HL-60/S4 treated with phorbol 12-myristate 13-acetate at 8.2 ng/mL for 4 days and 3 days (cell line): ENCODE measurements around the gene RAP2C.

Experiments
- in situ Hi-C: fragments of 300-500 bp; cut with MboI; formaldehyde crosslinking; loops from 2 replicates; pipeline ENCODE4 v1.15.0; 2022; ENCODE audit warnings: low sequenced_read_pairs

Gene RAP2C

GRCh38 chrX:132219343-132219768 lies at the start of gene RAP2C:
RAP2C (minus strand) TSS chrX:132219447; CDS start chrX:132217268, 2,179 bp downstream.
- in situ Hi-C loops = loop anchor here (25.0 kb wide), 2 partner anchors 132 to 382 kb away; no protein-coding TSS in a partner anchor

- in situ Hi-C loops = no loop called here
Measured at GRCh38 chrX:132267392-132267791, 48.1 kb upstream of the RAP2C start.

GRCh38 chrX:132266583-132267355 lies 47.5 kb upstream of the RAP2C start:
- in situ Hi-C loops = no loop called here

GRCh38 chrX:132263127-132263526 lies 43.9 kb upstream of the RAP2C start:
- in situ Hi-C loops = no loop called here

GRCh38 chrX:132258509-132258908 lies 39.3 kb upstream of the RAP2C start:
- in situ Hi-C loops = no loop called here

- in situ Hi-C loops = no loop called here
Measured at GRCh38 chrX:132257116-132257515, 37.9 kb upstream of the RAP2C start.

- in situ Hi-C loops = no loop called here
Measured at GRCh38 chrX:132236121-132236520, 16.9 kb upstream of the RAP2C start.

DNA sequence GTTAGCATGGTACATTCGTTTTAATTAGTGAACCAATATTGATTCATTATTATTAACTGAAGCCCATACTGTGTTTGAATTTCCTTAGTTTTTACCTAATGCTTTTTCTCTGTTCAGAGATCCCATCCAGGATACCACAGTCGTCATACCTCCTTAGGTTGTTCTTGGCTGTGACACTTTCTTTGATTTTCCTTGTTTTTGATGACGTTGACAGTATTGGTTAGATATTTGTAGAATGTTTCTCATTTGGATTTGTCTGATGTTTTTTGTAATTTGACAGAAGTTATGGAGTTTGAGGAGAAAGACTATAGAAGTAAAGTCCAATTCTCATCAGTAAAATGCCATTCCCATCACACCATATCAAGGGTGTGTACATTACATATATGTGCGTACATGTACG lies 16.2 kb upstream of the RAP2C start:
- in situ Hi-C loops = no loop called here

- in situ Hi-C loops = no loop called here
Measured at GRCh38 chrX:132231587-132231986, 12.3 kb upstream of the RAP2C start.

- in situ Hi-C loops = no loop called here
Measured at GRCh38 chrX:132227383-132228112, 8.3 kb upstream of the RAP2C start.

DNA sequence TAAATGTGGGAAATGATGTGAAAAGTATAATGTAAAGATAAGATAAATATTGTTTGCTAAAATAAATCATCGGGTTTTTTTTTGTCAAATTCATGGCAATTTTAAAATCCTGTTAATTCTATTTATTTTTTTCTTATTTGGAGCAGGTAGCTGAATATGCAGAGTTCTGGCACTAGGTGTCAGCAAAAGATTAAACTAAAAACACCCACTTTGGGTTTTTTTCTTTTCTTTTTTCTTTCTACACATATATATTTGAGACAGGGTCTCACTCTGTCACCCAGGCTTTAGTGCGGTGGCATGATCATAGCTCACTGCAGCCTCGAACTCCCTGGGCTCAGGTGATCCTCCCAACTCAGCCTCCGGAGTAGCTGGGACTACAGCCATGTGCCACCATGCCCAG lies 6.9 kb upstream of the RAP2C start:
- in situ Hi-C loops = no loop called here

- in situ Hi-C loops = loop anchor here (25.0 kb wide), 2 partner anchors 131 to 381 kb away; no protein-coding TSS in a partner anchor
Measured at GRCh38 chrX:132218100-132218812, 991 bp downstream of the RAP2C start.

DNA sequence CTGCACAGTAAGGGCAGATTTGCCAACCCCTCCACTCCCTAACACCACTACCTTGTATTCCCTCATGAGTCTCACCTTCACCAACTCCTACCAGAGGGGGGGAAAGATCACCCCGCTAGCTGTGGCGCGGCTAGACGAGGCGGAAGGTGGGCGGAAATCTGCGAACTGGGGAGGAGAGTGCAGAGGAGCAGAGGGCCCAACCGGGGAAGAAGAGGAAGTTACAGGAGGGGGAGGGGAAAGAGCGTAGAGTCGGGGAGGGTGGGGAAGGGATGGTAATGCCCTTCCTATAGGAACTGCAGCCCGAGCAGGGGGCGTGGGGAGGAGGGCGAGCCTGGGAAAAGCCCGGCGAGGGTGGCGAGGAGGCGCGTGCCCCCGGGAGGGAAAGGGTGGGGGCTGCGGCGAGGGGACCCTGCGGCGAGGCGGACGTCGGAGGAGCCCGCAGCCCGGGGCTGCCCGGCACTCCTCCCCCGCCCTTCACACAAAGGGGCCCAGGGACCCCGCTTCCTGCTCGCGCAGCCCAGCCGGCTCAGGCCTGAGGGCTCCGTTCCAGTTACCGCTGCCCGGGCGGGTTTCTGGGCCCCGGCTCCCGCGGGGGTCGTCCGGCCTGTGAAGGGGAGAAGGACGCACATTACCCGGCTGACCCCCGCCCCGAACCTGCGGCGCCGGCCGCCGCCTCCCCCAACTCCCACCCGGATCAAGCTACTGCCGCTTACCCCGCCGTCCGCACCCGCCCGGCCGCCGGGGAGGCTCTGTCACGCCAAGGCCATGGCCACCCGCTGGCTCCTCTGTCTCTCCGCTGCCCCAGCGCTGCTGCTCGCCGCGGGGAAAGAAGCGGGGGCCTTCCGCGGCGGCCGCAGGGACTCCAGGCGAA lies 1.8 kb downstream of the RAP2C start:
- in situ Hi-C loops = loop anchor here (25.0 kb wide), 2 partner anchors 130 to 380 kb away; no protein-coding TSS in a partner anchor

- in situ Hi-C loops = loop anchor here (25.0 kb wide), 2 partner anchors 130 to 380 kb away; no protein-coding TSS in a partner anchor
Measured at GRCh38 chrX:132216806-132217202, 2.4 kb downstream of the RAP2C start.

DNA sequence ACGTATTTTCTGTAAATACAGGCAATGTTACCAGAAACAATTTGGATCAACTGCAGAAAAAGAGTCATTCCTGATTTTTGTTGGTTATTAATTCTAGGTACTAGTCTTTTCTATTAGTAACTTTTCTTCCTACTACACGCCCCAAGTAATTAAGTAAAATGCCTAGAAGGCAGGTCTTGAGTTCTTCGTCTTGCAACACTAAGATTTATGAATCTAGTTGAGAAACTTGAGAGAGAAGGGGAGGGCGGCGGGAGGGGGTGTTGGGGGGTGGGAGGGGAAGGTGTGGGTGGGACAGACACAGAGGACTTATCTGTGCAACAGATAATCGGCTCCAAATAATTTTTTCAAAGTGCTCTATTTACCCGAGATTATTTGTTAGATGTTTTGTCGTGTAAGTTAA lies 3.0 kb downstream of the RAP2C start:
- in situ Hi-C loops = loop anchor here (25.0 kb wide), 2 partner anchors 129 to 379 kb away; no protein-coding TSS in a partner anchor

DNA sequence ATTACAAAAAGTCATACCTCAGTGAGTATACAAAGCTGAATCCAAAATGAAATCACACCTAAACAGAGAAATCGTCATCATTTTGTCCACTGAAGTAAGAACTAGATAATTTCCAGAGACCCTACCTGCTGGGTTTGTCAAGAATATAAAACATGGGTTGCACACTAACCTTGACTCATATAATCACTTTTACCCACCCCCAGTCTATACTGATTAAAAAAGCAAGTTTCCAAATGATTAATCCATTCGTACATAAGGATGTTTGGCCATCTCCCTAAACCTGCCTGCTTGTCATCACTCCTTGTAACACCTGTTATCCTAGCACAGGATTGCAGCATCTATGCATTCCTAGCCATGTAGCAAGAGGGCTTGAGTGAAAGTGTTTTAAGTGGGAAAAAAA lies 4.7 kb downstream of the RAP2C start:
- in situ Hi-C loops = loop anchor here (25.0 kb wide), 2 partner anchors 127 to 377 kb away; no protein-coding TSS in a partner anchor

- in situ Hi-C loops = loop anchor here (25.0 kb wide), 2 partner anchors 122 to 372 kb away; no protein-coding TSS in a partner anchor
Measured at GRCh38 chrX:132209527-132209926, 9.7 kb downstream of the RAP2C start.

GRCh38 chrX:132208422-132208821 lies 10.8 kb downstream of the RAP2C start:
- in situ Hi-C loops = loop anchor here (25.0 kb wide), 2 partner anchors 121 to 371 kb away; no protein-coding TSS in a partner anchor

DNA sequence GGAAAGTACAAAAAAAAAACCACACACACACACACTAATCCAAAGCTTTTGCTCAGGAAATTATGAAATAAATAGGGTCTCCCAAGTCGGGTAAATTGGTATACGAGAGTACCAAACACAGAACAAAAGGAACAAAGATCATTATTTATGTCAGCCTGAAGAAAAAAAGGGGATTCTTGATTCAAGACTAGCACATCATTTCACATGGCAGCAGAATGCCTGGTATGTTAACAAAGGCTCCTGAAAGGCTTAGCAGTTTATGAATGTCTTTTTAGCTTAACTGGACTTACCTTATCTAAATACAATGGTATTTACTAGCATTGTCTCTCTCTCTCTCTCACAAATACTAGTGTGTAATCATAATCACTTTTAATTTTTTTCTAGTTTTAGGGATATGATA lies 11.3 kb downstream of the RAP2C start:
- in situ Hi-C loops = loop anchor here (25.0 kb wide), 2 partner anchors 121 to 371 kb away; no protein-coding TSS in a partner anchor

DNA sequence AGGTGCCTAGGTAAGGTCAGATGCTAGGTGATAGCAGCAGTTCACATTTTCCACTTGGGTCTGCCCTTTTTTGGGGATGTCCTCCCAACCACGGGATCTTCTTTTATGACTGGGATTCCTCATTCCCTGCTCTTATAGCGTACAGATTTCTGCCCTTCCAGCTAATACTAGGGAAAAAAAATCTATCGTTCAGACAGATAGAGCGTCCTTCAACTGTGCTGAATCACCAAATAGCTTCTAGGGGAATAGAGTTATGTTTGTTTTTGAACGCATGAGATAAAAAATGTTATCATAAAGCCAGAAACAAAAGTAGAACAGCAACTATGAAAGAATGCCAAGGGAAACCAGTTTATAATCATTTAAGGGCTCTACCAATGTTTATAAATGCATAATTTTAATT lies 13.0 kb downstream of the RAP2C start:
- in situ Hi-C loops = loop anchor here (25.0 kb wide), 2 partner anchors 119 to 369 kb away; no protein-coding TSS in a partner anchor
